Keratinocyte (primary cell): ENCODE results near the gene APOA5.

Source experiments
- EZH2 ChIP-seq: IDR thresholded peaks from one replicate; pipeline ENCODE4 v1.6.1; 2012; ENCODE audit warnings: inconsistent platforms, mild to moderate bottlenecking, low read length, moderate library complexity
- TF ChIP-seq, protein P1 (sequence below), 3 experiments: IDR thresholded peaks in 1 of 3; conservative IDR thresholded peaks in 1 of 3; optimal IDR thresholded peaks in 1 of 3; 2 replicates in 2 of 3; 3 replicates in 1 of 3; pipeline versions ENCODE3 to v1.5.1; 2011; ENCODE audit warnings: low read length in 3 of 3, mild to moderate bottlenecking in 3 of 3, moderate library complexity in 2 of 3, control low read depth in 1 of 3, inconsistent platforms in 1 of 3; ENCODE audit not compliant: insufficient read depth in 2 of 3; ENCODE audit errors: extremely low read depth in 1 of 3

DNA sequence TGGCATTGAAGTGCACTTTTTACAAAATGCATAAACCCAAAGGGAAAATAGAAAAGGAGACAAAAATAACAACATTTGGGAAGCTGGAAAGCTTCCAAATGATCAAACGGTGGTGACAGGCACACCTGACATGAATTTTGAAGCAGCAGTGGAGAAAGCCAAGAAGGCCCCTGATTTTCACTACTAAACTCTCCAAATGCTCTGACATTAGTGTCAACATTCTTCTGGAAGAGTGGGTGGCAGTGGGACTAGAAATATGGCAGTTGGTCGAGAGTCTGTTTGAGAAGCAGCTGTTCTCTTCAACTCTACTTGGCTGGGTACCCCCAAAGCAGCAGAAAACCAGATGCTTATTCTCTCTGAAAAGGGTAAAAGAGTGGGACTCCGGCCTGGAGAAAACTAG, 12.3 kb upstream of the APOA5 start:
- TF ChIP-seq, protein P1, sequence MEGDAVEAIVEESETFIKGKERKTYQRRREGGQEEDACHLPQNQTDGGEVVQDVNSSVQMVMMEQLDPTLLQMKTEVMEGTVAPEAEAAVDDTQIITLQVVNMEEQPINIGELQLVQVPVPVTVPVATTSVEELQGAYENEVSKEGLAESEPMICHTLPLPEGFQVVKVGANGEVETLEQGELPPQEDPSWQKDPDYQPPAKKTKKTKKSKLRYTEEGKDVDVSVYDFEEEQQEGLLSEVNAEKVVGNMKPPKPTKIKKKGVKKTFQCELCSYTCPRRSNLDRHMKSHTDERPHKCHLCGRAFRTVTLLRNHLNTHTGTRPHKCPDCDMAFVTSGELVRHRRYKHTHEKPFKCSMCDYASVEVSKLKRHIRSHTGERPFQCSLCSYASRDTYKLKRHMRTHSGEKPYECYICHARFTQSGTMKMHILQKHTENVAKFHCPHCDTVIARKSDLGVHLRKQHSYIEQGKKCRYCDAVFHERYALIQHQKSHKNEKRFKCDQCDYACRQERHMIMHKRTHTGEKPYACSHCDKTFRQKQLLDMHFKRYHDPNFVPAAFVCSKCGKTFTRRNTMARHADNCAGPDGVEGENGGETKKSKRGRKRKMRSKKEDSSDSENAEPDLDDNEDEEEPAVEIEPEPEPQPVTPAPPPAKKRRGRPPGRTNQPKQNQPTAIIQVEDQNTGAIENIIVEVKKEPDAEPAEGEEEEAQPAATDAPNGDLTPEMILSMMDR (optimal IDR thresholded peaks at IDR 0.05 in 1 of 3, IDR thresholded peaks at IDR 0.05 in 1 of 3, conservative IDR thresholded peaks at IDR 0.05 in 1 of 3; ENCODE audit: extremely low read depth in 1 of 3, insufficient read depth in 2 of 3, low read length in 3 of 3), result no peak
- TF ChIP-seq EZH2, result no peak
